HepG2 (cell line): ENCODE data around the gene PRDM12. TPM values are rescaled to one million over a fixed set of nuclear protein-coding genes. Genes with fewer than 3 reads are reported as not detected.

Source experiments
- ATAC-seq: fragments of 200-7000 bp; cut with Tn5 transposase; 3 replicates; pipeline ENCODE4 v1.9.1; 2020; ENCODE audit warnings: mild to moderate bottlenecking, moderate library complexity
- BruUV-seq: library from RNA; stranded (reverse); fragments of 400-500 nt; replicated peaks from 2 replicates; lab custom pipeline; 2021; lab: Mats Ljungman, UMichigan
- CTCF ChIA-PET: fragments of 300-600 bp; formaldehyde crosslinking; extraction: SDS; loops from one replicate; lab custom pipeline; 2021; ENCODE audit warnings: low total read pairs, inconsistent platforms, low intra/inter-chr PET ratio; lab: Yijun Ruan, JAX
- POLR2A ChIA-PET: fragments of 350-600 bp; sonication (Branson Sonifier 250); formaldehyde crosslinking; loops from one replicate; lab custom pipeline; 2020; ENCODE audit warnings: antibody characterized with exemption, inconsistent platforms; lab: Yijun Ruan, JAX
- DNase-seq: peaks from one replicate; pipeline ENCODE4 v3.0.0-alpha.2; 2015; ENCODE audit warnings: low spot score
- FAIRE-seq: peaks from 3 replicates; lab custom pipeline; 2011; peaks lifted over from hg19 to GRCh38; lab: Jason Lieb, UNC
- H2AFZ ChIP-seq: one replicate; pipeline ENCODE4 v1.6.1; 2011; ENCODE audit warnings: low read length, inconsistent platforms
- H3K27ac ChIP-seq: fragments of 300-600 bp; 3 replicates; pipeline ENCODE4 v1.8.0; 2011; ENCODE audit warnings: mixed run types, mild to moderate bottlenecking, mixed read lengths, low read length, inconsistent platforms; ENCODE audit not compliant: insufficient read depth; ENCODE audit errors: extremely low read length
- H3K27me3 ChIP-seq, 2 experiments: fragments of 200-600 bp in 1 of 2; 2 replicates in 1 of 2; 3 replicates in 1 of 2; pipeline versions ENCODE4 v1.6.0 to v1.8.0; 2011; ENCODE audit warnings: low read length in 2 of 2, mild to moderate bottlenecking in 2 of 2, moderate library complexity in 2 of 2, inconsistent platforms in 1 of 2; ENCODE audit not compliant: insufficient read depth in 2 of 2, control insufficient read depth in 1 of 2
- H3K36me3 ChIP-seq, 2 experiments: fragments of 200-600 bp in 1 of 2; replicated peaks in 1 of 2; 2 replicates in 1 of 2; 3 replicates in 1 of 2; pipeline versions ENCODE4 v1.5.1 to v1.8.0; 2011; ENCODE audit warnings: low read length in 2 of 2, inconsistent platforms in 1 of 2; ENCODE audit not compliant: insufficient read depth in 2 of 2, control insufficient read depth in 1 of 2
- H3K4me1 ChIP-seq: 2 replicates; pipeline ENCODE4 v1.5.1; 2012; ENCODE audit warnings: low read length, inconsistent platforms; ENCODE audit not compliant: insufficient read depth
- H3K4me2 ChIP-seq: 2 replicates; pipeline ENCODE4 v1.6.0; 2011; ENCODE audit warnings: low read depth, low read length, inconsistent platforms
- H3K4me3 ChIP-seq, 3 experiments: fragments of 200-600 bp in 1 of 3; sonication (generic), shearing (Covaris generic) in 1 of 3; replicated peaks in 1 of 3; 2 replicates each; pipeline ENCODE4 v1.5.1; 2011 to 2016; ENCODE audit warnings: low read length in 3 of 3, inconsistent platforms in 2 of 3, low read depth in 2 of 3, mild to moderate bottlenecking in 2 of 3, control low read depth in 1 of 3, mixed read lengths in 1 of 3; ENCODE audit not compliant: insufficient read depth in 1 of 3
- H3K79me2 ChIP-seq: one replicate; pipeline ENCODE4 v1.6.1; 2011; ENCODE audit warnings: low read length, inconsistent platforms; ENCODE audit not compliant: insufficient read depth
- H3K9ac ChIP-seq: 2 replicates; pipeline ENCODE4 v1.6.0; 2011; ENCODE audit warnings: mild to moderate bottlenecking, low read depth, low read length, inconsistent platforms; ENCODE audit not compliant: insufficient read depth
- H3K9me3 ChIP-seq: 2 replicates; pipeline ENCODE4 v1.5.1; 2012; ENCODE audit warnings: mild to moderate bottlenecking, low read length
- H4K20me1 ChIP-seq: 2 replicates; pipeline ENCODE4 v1.6.0; 2011; ENCODE audit warnings: inconsistent platforms, mild to moderate bottlenecking, low read length, moderate library complexity; ENCODE audit not compliant: insufficient read depth
- CEBPB ChIP-seq: IDR thresholded peaks from 2 replicates; pipeline ENCODE4 v1.6.1; 2011; ENCODE audit warnings: low read depth, low read length, improper control_type of control experiment, borderline replicate concordance
- FOSL2 ChIP-seq: sonication (generic); formaldehyde crosslinking; IDR thresholded peaks from 2 replicates; pipeline ENCODE4 v1.4.0; 2020; ENCODE audit warnings: missing genetic modification reagents
- KDM5A ChIP-seq: fragments of 200-600 bp; sonication (generic); IDR thresholded peaks from 2 replicates; pipeline ENCODE4 v1.7.0; 2018; ENCODE audit warnings: antibody characterized with exemption, mild to moderate bottlenecking, low read length, borderline replicate concordance
- TBP ChIP-seq: sonication (generic); formaldehyde crosslinking; IDR thresholded peaks from 2 replicates; pipeline ENCODE4 v1.5.0; 2020; ENCODE audit warnings: missing genetic modification reagents
- ZBTB7B ChIP-seq: sonication (generic); formaldehyde crosslinking; IDR thresholded peaks from 2 replicates; pipeline ENCODE4 v1.4.0; 2020; ENCODE audit warnings: missing genetic modification reagents
- ZIK1 ChIP-seq: sonication (generic); formaldehyde crosslinking; IDR thresholded peaks from 2 replicates; pipeline ENCODE4 v1.5.0; 2020; ENCODE audit warnings: mild to moderate bottlenecking, low read depth, missing genetic modification reagents, borderline replicate concordance
- WGBS: methylation state at CpG from one replicate; pipeline ENCODE4 v1.1.6; 2017; ENCODE audit warnings: low lambda C conversion rate; 5-methylcytosine and 5-hydroxymethylcytosine counted together
- in situ Hi-C: cut with HindIII; loops from 2 replicates; pipeline ENCODE4 v1.10.0; 2017; ENCODE audit warnings: low pct_unique_long_range_greater_than_20kb; ENCODE audit not compliant: extremely low pct_ligation_motif_present
- intact Hi-C: fragments of 100-400 bp; cut with micrococcal nuclease; formaldehyde crosslinking; loops from one replicate; pipeline ENCODE4 v1.10.0; 2022; ENCODE audit not compliant: unreplicated experiment
- polyA plus RNA-seq, 8 experiments: library from polyadenylated mRNA; depleted of rRNA in 3 of 8; stranded (reverse) in 7 of 8; unstranded in 1 of 8; fragments of >200 nt; fragmentation: Illumina TruSeq in 4 of 8; extraction: Trizol in 4 of 8; gene quantifications; 2 replicates each; pipeline versions ENCODE4 v1.2.1 to v1.2.3, GENCODE V29; 2011 to 2016; ENCODE audit warnings: low read depth in 4 of 8, missing spikeins in 1 of 8, mixed read lengths in 1 of 8; ENCODE audit not compliant: insufficient read depth in 1 of 8
- total RNA-seq, 5 experiments: library from RNA; depleted of rRNA; stranded (reverse); fragments of >200 nt; fragmentation: Illumina TruSeq; extraction: Trizol; gene quantifications; 2 replicates each; pipeline ENCODE4 v1.2.3, GENCODE V29; 2016; ENCODE audit warnings: low read depth in 1 of 5
- TF ChIP-seq, protein P1 (sequence below): sonication (generic); formaldehyde crosslinking; IDR thresholded peaks from 2 replicates; pipeline ENCODE4 v1.4.0; 2020; ENCODE audit warnings: missing genetic modification reagents

Gene PRDM12
- total and polyA plus RNA-seq, 2 of the 13 experiments (the other 11 are each of a cell fraction or from before 2014, with no cell fraction given), result 0.04 to 0.07 TPM

DNA sequence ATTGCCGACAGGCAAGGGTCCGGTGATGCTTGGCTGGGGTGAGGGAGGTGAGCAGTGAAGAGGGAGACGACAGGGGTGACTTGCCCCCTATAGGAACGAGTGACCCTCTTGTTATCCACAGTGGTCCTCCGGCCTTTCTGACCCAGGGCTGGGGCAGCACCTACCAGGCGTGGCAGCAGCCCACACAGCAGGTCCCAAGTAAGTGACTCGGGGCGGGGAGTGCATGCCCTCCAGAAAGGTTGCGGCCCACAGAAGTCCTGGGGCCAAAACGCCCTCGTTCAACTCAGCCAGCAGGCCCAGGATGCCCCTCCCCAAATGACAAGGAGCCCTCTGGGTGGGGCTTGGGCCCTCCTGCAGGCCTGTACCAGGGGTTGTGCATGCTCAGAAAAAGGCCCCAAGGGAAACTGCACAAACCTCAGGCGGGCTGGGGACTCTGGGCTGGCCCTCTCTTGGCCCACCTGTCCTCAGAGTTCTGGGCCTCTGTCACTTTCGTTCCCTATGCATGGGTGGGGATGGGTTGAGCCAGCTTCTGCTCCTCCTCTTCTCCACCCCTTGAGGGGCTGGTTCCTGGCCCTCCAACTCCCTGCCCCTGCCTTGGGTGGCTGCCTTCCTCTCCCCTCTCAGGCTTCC is 32.2 kb upstream of the PRDM12 start:
- no peak for ATAC-seq

DNA sequence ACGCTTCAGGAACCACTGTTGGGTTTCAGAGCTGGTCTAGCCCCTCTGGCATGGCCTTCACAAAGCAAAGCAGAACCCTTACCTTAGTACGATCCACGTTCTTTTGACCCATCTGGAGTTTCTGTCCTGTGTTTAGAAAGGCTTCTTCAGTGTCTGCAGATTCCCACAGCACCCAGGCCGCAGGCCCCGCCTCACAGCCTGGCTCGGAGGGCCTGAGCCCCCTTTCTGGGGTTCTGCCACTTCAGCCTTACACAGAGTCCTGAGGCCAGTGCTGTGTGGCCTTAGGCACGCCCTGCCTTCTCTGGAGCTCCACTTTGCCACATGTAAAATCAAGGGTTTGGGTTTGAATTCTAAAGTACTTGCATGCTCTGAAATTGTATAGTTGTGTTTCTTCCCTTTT is 31.6 kb upstream of the PRDM12 start:
- H3K4me2 ChIP-seq, result no peak overlapping the region
- FAIRE-seq, result no peak
- intact Hi-C loops, result no loop called here
- no peak for DNase-seq
- H3K9ac ChIP-seq, result no peak overlapping the region
- no peak overlapping the region for H2AFZ ChIP-seq
- in situ Hi-C loops, result no loop called here
- H3K9me3 ChIP-seq, result no peaks in the 10 kb centered on the region
- H3K4me3 ChIP-seq, result no peak overlapping the region
- no peaks in the 10 kb centered on the region for H3K4me1 ChIP-seq
- BruUV-seq, result no TSS peak
- CTCF ChIA-PET, result no interaction called here
- no peak for ATAC-seq
- WGBS, result 100% methylated on average over 7 of the region's 7 CpGs
- POLR2A ChIA-PET, result no interaction called here
- peaks cover 44 to 73% of the 10 kb centered on the region in 2 experiments; a peak in 4 of 5 replicates for H3K36me3 ChIP-seq
- no peaks in the 10 kb centered on the region for H3K79me2 ChIP-seq
- H3K27ac ChIP-seq, result no peak overlapping the region
- TF ChIP-seq ZBTB7B (CRISPR knock-in tag), result no peak
- TF ChIP-seq, protein P1, sequence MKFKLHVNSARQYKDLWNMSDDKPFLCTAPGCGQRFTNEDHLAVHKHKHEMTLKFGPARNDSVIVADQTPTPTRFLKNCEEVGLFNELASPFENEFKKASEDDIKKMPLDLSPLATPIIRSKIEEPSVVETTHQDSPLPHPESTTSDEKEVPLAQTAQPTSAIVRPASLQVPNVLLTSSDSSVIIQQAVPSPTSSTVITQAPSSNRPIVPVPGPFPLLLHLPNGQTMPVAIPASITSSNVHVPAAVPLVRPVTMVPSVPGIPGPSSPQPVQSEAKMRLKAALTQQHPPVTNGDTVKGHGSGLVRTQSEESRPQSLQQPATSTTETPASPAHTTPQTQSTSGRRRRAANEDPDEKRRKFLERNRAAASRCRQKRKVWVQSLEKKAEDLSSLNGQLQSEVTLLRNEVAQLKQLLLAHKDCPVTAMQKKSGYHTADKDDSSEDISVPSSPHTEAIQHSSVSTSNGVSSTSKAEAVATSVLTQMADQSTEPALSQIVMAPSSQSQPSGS (CRISPR knock-in tag), result no peak
- TF ChIP-seq TBP (CRISPR knock-in tag), result no peak
- TF ChIP-seq CEBPB, result no peak
- no peak for TF ChIP-seq ZIK1
- H3K27me3 ChIP-seq, result no peaks in the 10 kb centered on the region
- H4K20me1 ChIP-seq, result peaks cover 2% of the 10 kb centered on the region; the same call in 1 of the 2 replicates

More for the DNA sequence above, 32.2 kb upstream of the PRDM12 start:
- Histone ChIP-seq H3K4me1 (no peaks in the 10 kb centered on the region), H3K36me3 (peaks cover 45 to 79% of the 10 kb centered on the region in 2 experiments; a peak in 4 of 5 replicates), H3K4me3 (no peak overlapping the region), H2AFZ (no peak overlapping the region), H3K27me3 (no peaks in the 10 kb centered on the region), H4K20me1 (peaks cover 2% of the 10 kb centered on the region; the same call in 1 of the 2 replicates), H3K79me2 (no peaks in the 10 kb centered on the region), H3K9ac (no peak overlapping the region), H3K4me2 (no peak overlapping the region), H3K27ac (no peak overlapping the region), H3K9me3 (no peaks in the 10 kb centered on the region)
- in situ Hi-C loops, result no loop called here
- ChIA-PET CTCF (no interaction called here), POLR2A (no interaction called here)
- no peak for FAIRE-seq
- 95% methylated on average over 5 of the region's 13 CpGs for WGBS
- TF ChIP-seq KDM5A, result no peak
- TF ChIP-seq FOSL2 (CRISPR knock-in tag), result no peak
- intact Hi-C loops, result no loop called here
- BruUV-seq, result no TSS peak
- DNase-seq, result no peak
